Measurements from ENCODE around the gene NACAD. TPM values are rescaled to one million over a fixed set of nuclear protein-coding genes. Genes with fewer than 3 reads are reported as not detected.

Gene NACAD, protein sequence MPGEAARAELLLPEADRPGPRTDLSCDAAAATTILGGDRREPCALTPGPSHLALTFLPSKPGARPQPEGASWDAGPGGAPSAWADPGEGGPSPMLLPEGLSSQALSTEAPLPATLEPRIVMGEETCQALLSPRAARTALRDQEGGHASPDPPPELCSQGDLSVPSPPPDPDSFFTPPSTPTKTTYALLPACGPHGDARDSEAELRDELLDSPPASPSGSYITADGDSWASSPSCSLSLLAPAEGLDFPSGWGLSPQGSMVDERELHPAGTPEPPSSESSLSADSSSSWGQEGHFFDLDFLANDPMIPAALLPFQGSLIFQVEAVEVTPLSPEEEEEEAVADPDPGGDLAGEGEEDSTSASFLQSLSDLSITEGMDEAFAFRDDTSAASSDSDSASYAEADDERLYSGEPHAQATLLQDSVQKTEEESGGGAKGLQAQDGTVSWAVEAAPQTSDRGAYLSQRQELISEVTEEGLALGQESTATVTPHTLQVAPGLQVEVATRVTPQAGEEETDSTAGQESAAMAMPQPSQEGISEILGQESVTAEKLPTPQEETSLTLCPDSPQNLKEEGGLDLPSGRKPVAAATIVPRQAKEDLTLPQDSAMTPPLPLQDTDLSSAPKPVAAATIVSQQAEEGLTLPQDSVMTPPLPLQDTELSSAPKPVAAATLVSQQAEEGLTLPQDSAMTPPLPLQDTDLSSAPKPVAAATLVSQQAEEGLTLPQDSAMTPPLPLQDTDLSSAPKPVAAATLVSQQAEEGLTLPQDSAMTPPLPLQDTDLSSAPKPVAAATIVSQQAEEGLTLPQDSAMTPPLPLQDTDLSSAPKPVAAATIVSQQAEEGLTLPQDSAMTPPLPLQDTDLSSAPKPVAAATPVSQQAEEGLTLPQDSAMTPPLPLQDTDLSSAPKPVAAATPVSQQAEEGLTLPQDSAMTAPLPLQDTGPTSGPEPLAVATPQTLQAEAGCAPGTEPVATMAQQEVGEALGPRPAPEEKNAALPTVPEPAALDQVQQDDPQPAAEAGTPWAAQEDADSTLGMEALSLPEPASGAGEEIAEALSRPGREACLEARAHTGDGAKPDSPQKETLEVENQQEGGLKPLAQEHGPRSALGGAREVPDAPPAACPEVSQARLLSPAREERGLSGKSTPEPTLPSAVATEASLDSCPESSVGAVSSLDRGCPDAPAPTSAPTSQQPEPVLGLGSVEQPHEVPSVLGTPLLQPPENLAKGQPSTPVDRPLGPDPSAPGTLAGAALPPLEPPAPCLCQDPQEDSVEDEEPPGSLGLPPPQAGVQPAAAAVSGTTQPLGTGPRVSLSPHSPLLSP (N-terminal part only)
- total RNA-seq (2012; rRNA removed) (0.54 and 0.56 TPM in 2 replicates), polyA plus RNA-seq (2012; rRNA removed) (2.2 and 2.3 TPM in 2 replicates), Bru-seq, nascent RNA (percentile 32 among the genes with signal in this experiment), BruChase-seq, experiment 1, labeled RNA remaining after a 6-hour chase (percentile 39 among the genes with signal in this experiment), BruChase-seq, experiment 2, labeled RNA remaining after a 2-hour chase (percentile 37 among the genes with signal in this experiment)
- 1.9 and 2.2 TPM in 2 replicates for polyA plus RNA-seq (2012; cell fraction: cytosol; rRNA removed)
- 3.3 and 4.4 TPM in 2 replicates for polyA plus RNA-seq (2012; cell fraction: nucleus; rRNA removed; ENCODE audit: low replicate concordance)
- long read RNA-seq, partial matches to known transcripts, result 7 of 7 reads
- long read RNA-seq, other reads (novel, unspliced or antisense), result 0 of 7 reads

DNA sequence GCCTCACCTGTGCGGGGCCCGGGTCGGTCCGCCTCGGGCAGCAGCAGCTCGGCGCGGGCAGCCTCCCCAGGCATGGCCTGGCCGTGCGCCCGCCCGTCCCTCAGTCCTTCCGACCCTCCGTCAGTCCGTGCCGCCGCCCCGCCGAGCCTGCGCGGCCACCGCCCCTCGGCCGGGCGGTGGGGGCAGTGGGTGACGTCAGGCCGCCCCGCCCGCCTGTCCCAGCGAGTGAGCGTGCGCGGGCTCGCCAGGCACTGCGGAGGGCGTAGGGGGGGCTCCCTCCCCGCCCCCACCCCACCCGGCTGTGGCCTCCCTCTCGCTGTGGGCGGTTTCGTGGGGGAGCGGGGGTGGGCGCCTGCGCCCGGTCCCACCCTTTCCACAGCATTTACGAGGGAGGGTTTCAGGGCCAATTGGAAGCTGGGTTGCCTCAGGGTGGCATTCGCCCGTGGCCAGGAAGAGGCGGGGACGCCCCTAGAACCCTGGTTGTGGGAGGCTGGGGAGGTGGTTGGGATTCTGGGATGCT is at the start of gene NACAD:
Gene NACAD, minus strand, starts transcription at position 149 of the 520 bp plus-strand sequence. Its CDS starts 75 bp downstream, at position 74.
- peak within 1 kb of the TSS; percentile 26; the same call in 1 of the 2 replicates for H4K5ac ChIP-seq (ENCODE audit: low read depth, low read length)
- H2AFZ ChIP-seq (replicated peaks; ENCODE audit: low read length, poor library complexity), result peak within 1 kb of the TSS; percentile 95
- ChIA-PET CTCF (no interaction called here), POLR2A (ENCODE audit: unreplicated experiment) (no interaction called here)
- peak within 1 kb of the TSS; percentile 54 to 62; a peak in 3 of 4 replicates for H4K8ac ChIP-seq (ENCODE audit: low read depth in 2 of 2, low read length in 2 of 2)
- no peak within 1 kb of the TSS; the same call in 1 of the 2 replicates for H4K91ac ChIP-seq (ENCODE audit: insufficient read depth, low read depth, low read length)
- no TSS peak for BruUV-seq (replicated peaks)
- peak within 1 kb of the TSS; percentile 38; the same call in 1 of the 3 replicates for H2BK15ac ChIP-seq (ENCODE audit: low read depth, low read length)
- peaks cover 4% of the 10 kb centered on the region; the same call in 1 of the 2 replicates for H3K9me1 ChIP-seq (ENCODE audit: insufficient read depth, low read length)
- no peak within 1 kb of the TSS for H3K18ac ChIP-seq (ENCODE audit: low read depth, low read length)
- no peaks in the 10 kb centered on the region for H4K20me1 ChIP-seq (ENCODE audit: insufficient read depth, low read length)
- H3K4me1 ChIP-seq (ENCODE audit: control insufficient read depth, insufficient read depth, low read length), result peaks cover 4% of the 10 kb centered on the region; the same call in 1 of the 2 replicates
- H2AK9ac ChIP-seq (replicated peaks; ENCODE audit: low read depth, low read length, poor library complexity), result peak within 1 kb of the TSS; percentile 94
- peak within 1 kb of the TSS; percentile 8; the same call in 1 of the 2 replicates for H2BK120ac ChIP-seq (ENCODE audit: low read depth, low read length)
- peak within 1 kb of the TSS; percentile 83 for H3K4me2 ChIP-seq (ENCODE audit: low read depth, low read length)
- H3K9me3 ChIP-seq (ENCODE audit: control insufficient read depth, insufficient read depth, low read length), result no peaks in the 10 kb centered on the region
- intact Hi-C loops (cut with micrococcal nuclease), result no loop called here
- no peak within 1 kb of the TSS for H3K23ac ChIP-seq (ENCODE audit: low read depth, low read length)
- peak within 1 kb of the TSS; percentile 82 for H2AK5ac ChIP-seq (ENCODE audit: low read depth, low read length)
- 0% methylated on average over 5 of the region's 50 CpGs; no CpG with 5 or more reads in 1 of the 2 experiments for WGBS, 2 experiments (ENCODE audit: extremely low coverage in 2 of 2, insufficient read length in 1 of 2)
- peaks cover 0 to 8% of the 10 kb centered on the region in 2 experiments; a peak in 1 of 4 replicates for H3K79me1 ChIP-seq (ENCODE audit: low read depth in 1 of 2, low read length in 2 of 2)
- TF ChIP-seq MAZ (IDR thresholded peaks at IDR 0.05; ENCODE audit: borderline replicate concordance, low read depth, low read length) (peak; percentile 88), MAFK (IDR thresholded peaks at IDR 0.05; ENCODE audit: low read depth, low read length) (no peak)
- H3K4me3 ChIP-seq (ENCODE audit: insufficient read depth, low read depth, low read length), result peak within 1 kb of the TSS; percentile 62
- no peak within 1 kb of the TSS for H3K27ac ChIP-seq (ENCODE audit: insufficient read depth, low read length)
- no peaks in the 10 kb centered on the region for H3K27me3 ChIP-seq (ENCODE audit: control insufficient read depth, insufficient read depth, low read length)
- H2BK5ac ChIP-seq (ENCODE audit: low read depth, low read length, poor library complexity, severe bottlenecking), result no peak within 1 kb of the TSS
- no peak within 1 kb of the TSS for H2BK20ac ChIP-seq (ENCODE audit: low read depth, low read length)
- H3K14ac ChIP-seq (replicated peaks; ENCODE audit: low read depth, low read length), result no peak within 1 kb of the TSS; the same call in 1 of the 2 replicates
- H3K9ac ChIP-seq (ENCODE audit: low read depth, low read length), result peak within 1 kb of the TSS; percentile 40
- H3K36me3 ChIP-seq (ENCODE audit: control insufficient read depth, insufficient read depth, low read length), result peaks cover 7% of the 10 kb centered on the region; the same call in 1 of the 2 replicates
- ATAC-seq (ENCODE audit: low read depth) (peak; percentile 84), DNase-seq (peak; percentile 18)
- dilution Hi-C loops (cut with HindIII; ENCODE audit: low sequenced_read_pairs, unreplicated experiment), result no loop called here
- no peak within 1 kb of the TSS for H3K56ac ChIP-seq (ENCODE audit: extremely low read depth, insufficient read depth, low read length)
- in situ Hi-C loops (cut with MboI; ENCODE audit: low sequenced_read_pairs), result no loop called here
- H3K4ac ChIP-seq (ENCODE audit: low read depth, low read length), result peak within 1 kb of the TSS; percentile 35; the same call in 1 of the 2 replicates
